Body of pancreas (tissue), 4 donors: ENCODE measurements around the gene KLF1. TPM values are rescaled to one million over a fixed set of nuclear protein-coding genes. Genes with fewer than 3 reads are reported as not detected.
A peak's percentile ranks its signal among the peaks of the same experiment; 100 is the strongest.

Experiments used
- ATAC-seq: fragments of 150-250 bp; one replicate; pipeline ENCODE4 v1.9.1; 2016
- DNase-seq, 4 donors: peaks; one replicate each; pipeline ENCODE4 v3.0.0-alpha.2; 2019
- H3K27ac ChIP-seq, 4 donors: fragments of 200-600 bp; sonication (generic); 1 replicate in 3 of 4; 2 replicates in 1 of 4; pipeline versions ENCODE4 v1.5.1 to v1.6.1; 2016 to 2019; ENCODE audit warnings: mild to moderate bottlenecking in 1 of 4, mixed read lengths in 1 of 4, moderate library complexity in 1 of 4
- H3K27me3 ChIP-seq, 2 donors: fragments of 200-600 bp; sonication (generic); one replicate each; pipeline ENCODE4 v1.6.0; 2016; ENCODE audit warnings: mild to moderate bottlenecking in 1 of 2
- H3K36me3 ChIP-seq, 2 donors: fragments of 200-600 bp; sonication (generic); replicated peaks in 1 of 2; 2 replicates each; pipeline ENCODE4 v1.5.1; 2016; ENCODE audit warnings: low read depth in 2 of 2; ENCODE audit not compliant: insufficient read depth in 1 of 2
- H3K4me1 ChIP-seq: fragments of 200-600 bp; sonication (generic); one replicate; pipeline ENCODE4 v1.6.0; 2016
- H3K4me3 ChIP-seq, 2 donors: fragments of 200-600 bp; sonication (generic); 1 replicate in 1 of 2; 2 replicates in 1 of 2; pipeline ENCODE4 v1.5.1; 2016 to 2019
- H3K9me3 ChIP-seq, 3 donors: fragments of 200-600 bp; sonication (generic); 1 replicate in 2 of 3; 2 replicates in 1 of 3; pipeline ENCODE4 v1.5.1; 2016
- CTCF ChIP-seq, 7 experiments: fragments of 450-650 bp in 4 of 7; fragments of 200-600 bp in 3 of 7; sonication (generic) in 3 of 7; IDR thresholded peaks; one replicate each; pipeline ENCODE4 v1.5.1; 2016 to 2019; ENCODE audit warnings: antibody characterized with exemption in 7 of 7
- POLR2A ChIP-seq, 3 donors: fragments of 450-650 bp; IDR thresholded peaks; one replicate each; pipeline ENCODE4 v1.6.1; 2016; ENCODE audit warnings: antibody characterized with exemption in 3 of 3, mild to moderate bottlenecking in 2 of 3
- WGBS, 2 donors: methylation state at CpG; one replicate each; pipeline ENCODE4 v1.1.5; 2017; 5-methylcytosine and 5-hydroxymethylcytosine counted together
- intact Hi-C: fragments of 100-400 bp; cut with DNase I; formaldehyde crosslinking; loops from one replicate; pipeline ENCODE4 v1.15.1; 2023
- total RNA-seq, 2 donors: library from RNA; depleted of rRNA; stranded (reverse); fragments of >200 nt; gene quantifications; one replicate each; pipeline ENCODE4 v1.1.0, GENCODE V29; 2016

KLF1 gene
- total RNA-seq, 2 donors from 2014 or later: not detected

DNA sequence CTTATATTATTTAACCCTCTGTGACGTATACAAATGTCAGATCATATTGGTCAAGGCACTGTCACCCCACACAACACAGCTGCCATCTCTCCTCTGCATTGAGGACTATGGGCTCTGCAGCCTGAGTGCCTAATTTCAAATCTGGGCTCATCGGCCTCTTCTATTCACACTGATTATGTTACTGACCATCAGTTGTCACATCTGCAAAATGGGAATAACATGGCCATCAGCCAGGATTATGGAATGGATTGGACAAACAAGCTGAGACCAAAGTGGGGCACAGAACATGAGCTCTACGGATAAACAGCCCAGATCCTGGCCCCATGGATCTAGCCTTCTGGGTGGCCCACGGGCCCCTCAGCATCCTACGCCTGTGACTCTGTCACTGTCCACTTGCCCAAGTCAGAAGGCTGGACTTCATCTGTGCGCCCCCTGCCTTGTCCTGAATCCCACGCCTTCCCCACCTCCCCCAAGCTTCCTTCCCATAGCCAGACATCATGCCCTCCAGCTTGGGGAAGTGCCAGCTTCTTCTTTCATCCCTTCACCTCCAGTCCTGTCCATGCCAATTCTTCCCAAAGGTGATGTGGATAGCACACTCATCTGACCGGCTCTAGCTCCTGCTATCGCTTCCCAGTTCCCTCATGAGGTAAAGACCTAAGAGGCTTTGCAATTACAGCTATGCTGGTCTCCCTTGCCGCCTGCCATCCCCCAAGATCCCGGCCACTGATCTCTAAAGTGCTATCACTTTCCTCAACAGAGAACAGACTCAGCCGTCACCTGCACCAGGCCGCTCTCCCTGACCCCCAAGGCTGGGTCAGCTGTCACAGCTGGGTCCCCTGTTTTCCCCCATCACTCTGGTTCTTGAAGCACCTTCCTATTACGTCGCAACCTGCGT is 45.6 kb upstream of the KLF1 start:
- no peaks in the 10 kb centered on the region for H3K27me3 ChIP-seq
- intact Hi-C loops: no loop called here

GRCh38 chr19:12930002-12930645 is 43.1 kb upstream of the KLF1 start:
- H3K4me1 ChIP-seq: peaks cover 21% of the 10 kb centered on the region
- no peak overlapping the region for H3K4me3 ChIP-seq
- H3K27me3 ChIP-seq: no peaks in the 10 kb centered on the region
- DNase-seq: no peak
- H3K27ac ChIP-seq: no peak overlapping the region
- peaks cover 11 to 12% of the 10 kb centered on the region in 2 donors for H3K36me3 ChIP-seq
- WGBS, 2 donors: 91 to 94% methylated on average over 5 to 16 of the region's 19 CpGs
- intact Hi-C loops: no loop called here
- no peaks in the 10 kb centered on the region for H3K9me3 ChIP-seq
- TF ChIP-seq CTCF (IDR thresholded peaks at IDR 0.05) (no peak), POLR2A (IDR thresholded peaks at IDR 0.05) (no peak)
- no peak for ATAC-seq

More for the DNA sequence above, 45.6 kb upstream of the KLF1 start:
- Histone ChIP-seq H3K9me3 (no peaks in the 10 kb centered on the region), H3K4me1 (peaks cover 27% of the 10 kb centered on the region), H3K4me3 (peak overlapping the region; percentile 77 to 97), H3K36me3 (peaks cover 0 to 5% of the 10 kb centered on the region in 2 donors), H3K27ac (peak overlapping the region; percentile 62 to 84 (median 74))
- DNase-seq: no peak
- 19 to 22% methylated on average over 16 of the region's 16 CpGs for WGBS, 2 donors
- no peak for TF ChIP-seq CTCF (IDR thresholded peaks at IDR 0.05)
- TF ChIP-seq POLR2A (IDR thresholded peaks at IDR 0.05): no peak
- no peak for ATAC-seq

- DNase-seq (no peak), ATAC-seq (no peak)
- Histone ChIP-seq H3K9me3 (no peaks in the 10 kb centered on the region), H3K36me3 (peaks cover 18 to 32% of the 10 kb centered on the region in 2 donors), H3K27ac (no peak overlapping the region), H3K27me3 (no peaks in the 10 kb centered on the region), H3K4me3 (no peak overlapping the region), H3K4me1 (no peaks in the 10 kb centered on the region)
- 94 to 98% methylated on average over 7 to 29 of the region's 29 CpGs for WGBS, 2 donors
- intact Hi-C loops: no loop called here
- TF ChIP-seq CTCF (IDR thresholded peaks at IDR 0.05) (no peak), POLR2A (IDR thresholded peaks at IDR 0.05) (no peak)
Observed at GRCh38 chr19:12924621-12925310, 37.8 kb upstream of the KLF1 start.

DNA sequence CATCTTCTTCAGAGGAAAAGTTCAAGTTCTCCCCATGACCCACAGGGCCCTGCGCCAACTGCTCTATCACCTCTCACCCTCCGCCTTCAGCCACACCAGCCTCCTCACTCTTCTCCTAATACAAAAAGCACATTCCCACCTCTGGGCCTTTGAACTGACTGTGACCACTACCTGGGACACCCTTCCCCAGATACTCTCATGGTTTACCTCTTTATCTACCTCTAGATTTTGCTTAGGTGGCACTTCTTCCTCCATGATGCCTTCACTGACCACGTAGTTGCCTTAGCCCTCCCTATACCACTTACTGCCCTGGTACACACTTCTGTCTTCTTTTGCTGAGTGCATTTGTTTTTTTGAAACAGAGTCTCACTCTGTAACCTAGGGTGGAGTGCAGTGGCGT is 36.0 kb upstream of the KLF1 start:
- H3K36me3 ChIP-seq: peaks cover 18 to 27% of the 10 kb centered on the region in 2 donors
- WGBS, 2 donors: 98 to 100% methylated on average over 4 of the region's 4 CpGs
- intact Hi-C loops: no loop called here

More for the DNA sequence above, 36.0 kb upstream of the KLF1 start:
- Histone ChIP-seq H3K27me3 (no peaks in the 10 kb centered on the region), H3K4me3 (no peak overlapping the region), H3K9me3 (no peaks in the 10 kb centered on the region), H3K4me1 (peaks cover 8% of the 10 kb centered on the region), H3K27ac (no peak overlapping the region)
- no peak for TF ChIP-seq CTCF (IDR thresholded peaks at IDR 0.05)
- ATAC-seq (no peak), DNase-seq (no peak)
